Activated CD4-positive, alpha-beta T cell treated with anti-CD3 and anti-CD28 coated beads, Interleukin-2, amount 10 ng/mL, durations not matched to agents 7 days and 5 days (primary cell): Measurements from ENCODE around the gene OR7D4. TPM values are rescaled to one million over a fixed set of nuclear protein-coding genes. Genes with fewer than 3 reads are reported as not detected.

Experiments used
- CTCF ChIA-PET: fragments of 350-600 bp; sonication (Branson Sonifier 250); formaldehyde crosslinking; loops from one replicate; lab custom pipeline; 2021; ENCODE audit warnings: antibody characterized with exemption; lab: Charles Lee
- POLR2A ChIA-PET: fragments of 350-600 bp; sonication (Branson Sonifier 250); formaldehyde crosslinking; loops from one replicate; lab custom pipeline; 2021; ENCODE audit warnings: antibody characterized with exemption; lab: Charles Lee
- DNase-seq: peaks from one replicate; pipeline ENCODE4 v3.0.0-alpha.2; 2020
- H3K27ac Mint-ChIP-seq: one replicate; pipeline ENCODE4 v1.8.0; 2021; ENCODE audit warnings: mild to moderate bottlenecking, moderate library complexity, mixed read lengths
- H3K27me3 Mint-ChIP-seq: one replicate; pipeline ENCODE4 v1.8.0; 2021; ENCODE audit warnings: mixed read lengths
- H3K36me3 Mint-ChIP-seq: one replicate; pipeline ENCODE4 v1.8.0; 2021; ENCODE audit warnings: low read depth, mixed read lengths
- H3K4me1 Mint-ChIP-seq: one replicate; pipeline ENCODE4 v1.8.0; 2021; ENCODE audit warnings: mixed read lengths
- H3K4me3 Mint-ChIP-seq: one replicate; pipeline ENCODE4 v1.8.0; 2021; ENCODE audit warnings: mild to moderate bottlenecking, moderate library complexity, mixed read lengths
- H3K9me3 Mint-ChIP-seq: one replicate; pipeline ENCODE4 v1.8.0; 2021; ENCODE audit warnings: mixed read lengths
- total RNA-seq, 2 experiments: library from RNA; stranded (reverse); gene quantifications; one replicate each; pipeline ENCODE4 v1.2.3, GENCODE V29; 2021

The OR7D4 gene
- total RNA-seq, 2 experiments from 2014 or later = not detected

- Mint-ChIP-seq H3K27ac (no peak overlapping the region), H3K27me3 (no peaks in the 10 kb centered on the region), H3K36me3 (peaks cover 97% of the 10 kb centered on the region), H3K4me1 (no peaks in the 10 kb centered on the region), H3K4me3 (no peak overlapping the region), H3K9me3 (peaks cover 57% of the 10 kb centered on the region)
- POLR2A ChIA-PET = no interaction called here
- DNase-seq = no peak
- CTCF ChIA-PET = interaction anchor here (0.9 kb wide), 1 partner anchor 19 kb away, joined by 3 read pairs; no protein-coding TSS in a partner anchor
These were observed 58.0 kb downstream of the OR7D4 start for GRCh38 chr19:9161427-9161826.

Other genes starting within 250 kb of the OR7D4 start
- not detected for gene MUC16, start 209.2 kb downstream of the OR7D4 start, total RNA-seq
- not detected for gene OR1M1, start 132.5 kb downstream of the OR7D4 start, total RNA-seq
- not detected for gene OR7G2, start 112.1 kb downstream of the OR7D4 start, total RNA-seq
- not detected for gene OR7G1, start 103.8 kb downstream of the OR7D4 start, total RNA-seq
- gene OR7G3, start 92.6 kb downstream of the OR7D4 start, total RNA-seq = not detected
- gene ZNF317, start 79.2 kb downstream of the OR7D4 start, total RNA-seq = 10 to 100 TPM; 40.2 to 42.0 TPM
- gene OR7D2, start 40.6 kb downstream of the OR7D4 start, total RNA-seq = not detected
- not detected for gene OR7E24, start 31.3 kb upstream of the OR7D4 start, total RNA-seq
- gene ZNF699, start 90.2 kb upstream of the OR7D4 start, total RNA-seq = 10 to 100 TPM in 1 of 2 experiments, 1 to 10 TPM in 1; 9.2 to 10.6 TPM
- gene ZNF559, start 104.6 kb upstream of the OR7D4 start, total RNA-seq = 10 to 100 TPM; 14.2 to 15.2 TPM
- under 1 TPM; 0.69 to 0.75 TPM for gene ZNF177, start 143.4 kb upstream of the OR7D4 start, total RNA-seq
- 10 to 100 TPM; 29.4 to 31.7 TPM for gene ZNF266, start 216.0 kb upstream of the OR7D4 start, total RNA-seq